Activated T-cell treated with anti-CD3 and anti-CD28 coated beads, Interleukin-2, amount 50 U/mL, for 48 hours (primary cell): ENCODE results near the gene TACR2.

Experiments
- DNase-seq, 2 experiments: peaks; one replicate each; pipeline ENCODE4 v3.0.0-alpha.2; 2020

The TACR2 gene

DNA sequence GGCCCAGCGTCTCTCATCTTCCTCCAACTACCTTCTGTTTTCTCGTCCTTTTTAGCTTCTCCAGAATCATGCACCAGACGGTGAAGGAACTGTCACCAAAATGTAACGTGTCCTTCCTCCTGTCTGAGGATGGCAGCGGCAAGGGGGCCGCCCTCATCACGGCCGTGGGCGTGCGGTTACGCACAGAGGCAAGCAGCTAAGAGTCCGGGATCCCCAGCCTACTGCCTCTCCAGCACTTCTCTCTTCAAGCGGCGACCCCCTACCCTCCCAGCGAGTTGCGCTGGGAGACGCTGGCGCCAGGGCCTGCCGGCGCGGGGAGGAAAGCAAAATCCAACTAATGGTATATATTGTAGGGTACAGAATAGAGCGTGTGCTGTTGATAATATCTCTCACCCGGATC is 15.8 kb downstream of the TACR2 start:
- DNase-seq, result no peak

GRCh38 chr10:69398466-69398865 is 18.3 kb downstream of the TACR2 start:
- DNase-seq, result no peak

GRCh38 chr10:69397972-69398371 is 18.7 kb downstream of the TACR2 start:
- no peak for DNase-seq

DNA sequence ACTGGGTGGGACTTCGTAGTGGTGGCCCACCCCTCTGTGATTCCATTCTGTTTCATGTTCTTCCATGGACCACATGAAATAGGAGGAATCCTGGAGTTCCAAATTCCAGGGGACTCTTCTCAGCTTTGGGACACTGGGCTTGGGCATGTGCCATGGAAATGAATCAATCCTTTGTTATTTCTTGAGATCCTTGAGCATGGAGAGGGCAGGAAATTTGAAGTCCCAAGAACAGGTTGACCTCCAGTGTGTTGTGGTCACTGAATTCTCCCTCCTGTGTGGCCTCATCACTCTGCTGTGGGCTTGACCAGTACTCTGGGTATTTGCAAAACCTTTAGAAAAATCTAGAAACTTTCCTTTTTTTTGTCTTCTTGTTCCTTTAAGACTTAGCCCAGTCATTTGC is 22.7 kb downstream of the TACR2 start:
- DNase-seq, result no peak

- DNase-seq, result peak; percentile 85
Observed at GRCh38 chr10:69392481-69393000, 24.2 kb downstream of the TACR2 start.

GRCh38 chr10:69391158-69391557 is 25.6 kb downstream of the TACR2 start:
- DNase-seq, result no peak

- no peak for DNase-seq
Observed at GRCh38 chr10:69389827-69390490, 26.8 kb downstream of the TACR2 start.

- DNase-seq, result no peak
Observed at GRCh38 chr10:69388488-69388887, 28.2 kb downstream of the TACR2 start.

GRCh38 chr10:69387500-69387899 is 29.2 kb downstream of the TACR2 start:
- no peak for DNase-seq

DNA sequence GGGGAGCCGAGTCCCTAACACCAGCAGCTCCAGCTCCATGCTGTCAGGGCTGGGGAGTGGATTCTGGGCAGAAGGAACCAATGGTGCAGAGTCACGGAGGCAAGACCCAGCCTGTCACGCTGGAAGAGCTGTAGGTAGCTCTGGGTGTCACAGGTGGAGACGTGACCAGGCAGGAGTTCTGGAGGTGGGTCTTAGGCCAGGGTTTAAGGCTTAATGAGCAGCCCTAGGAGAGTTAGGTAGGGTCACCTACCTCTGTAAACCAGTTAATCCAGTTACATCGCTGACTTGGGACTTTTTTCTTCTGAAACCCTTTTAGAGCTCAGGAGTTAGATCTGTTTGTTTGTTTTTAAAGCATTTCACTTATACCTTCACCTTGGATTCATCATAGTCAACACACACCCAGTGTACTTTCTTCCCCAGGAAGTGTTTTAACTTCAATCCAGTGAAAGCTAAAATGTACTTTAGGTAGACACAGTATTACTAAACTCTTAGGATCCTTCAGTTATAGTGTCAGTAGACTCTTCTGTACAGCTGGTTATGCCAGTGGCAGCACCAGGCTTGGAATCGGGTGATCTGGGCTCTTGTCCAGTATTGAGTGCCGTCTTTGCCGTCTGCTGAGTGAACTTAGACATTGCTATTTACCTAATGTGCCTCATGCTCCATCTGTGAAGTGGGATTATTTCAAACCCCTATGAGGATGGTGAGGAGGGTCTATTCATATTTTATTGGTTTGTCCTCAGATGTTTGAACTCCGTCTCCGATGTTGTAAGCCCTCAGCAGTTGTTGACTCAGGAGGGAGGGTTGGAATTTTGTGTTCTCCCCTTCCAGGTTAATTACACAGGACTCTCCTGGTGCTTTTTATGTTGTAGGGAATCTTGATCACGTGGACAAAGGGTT is 31.0 kb downstream of the TACR2 start:
- no peak for DNase-seq

- DNase-seq, result no peak
Observed at GRCh38 chr10:69384320-69384719, 32.4 kb downstream of the TACR2 start.

DNA sequence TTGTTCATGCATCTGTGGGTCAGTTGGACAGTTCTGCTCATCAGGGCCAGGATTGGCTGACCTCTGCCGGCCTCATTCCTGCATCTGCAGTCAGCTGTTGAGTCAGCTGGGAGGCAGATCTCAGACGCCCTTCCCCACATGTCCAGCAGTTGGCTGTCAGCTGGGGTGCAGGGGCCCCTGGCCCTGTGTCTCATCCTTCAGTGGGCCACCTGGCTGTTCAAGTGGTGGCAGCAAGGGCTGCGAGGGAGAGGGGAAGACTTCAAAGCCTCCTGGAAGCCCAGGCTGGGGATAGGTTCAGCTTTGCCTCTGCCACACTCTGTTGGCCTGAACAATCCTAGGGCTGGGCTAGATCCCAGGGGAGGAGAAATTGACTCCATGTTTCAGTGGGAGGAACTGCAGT is 33.2 kb downstream of the TACR2 start:
- no peak for DNase-seq

DNA sequence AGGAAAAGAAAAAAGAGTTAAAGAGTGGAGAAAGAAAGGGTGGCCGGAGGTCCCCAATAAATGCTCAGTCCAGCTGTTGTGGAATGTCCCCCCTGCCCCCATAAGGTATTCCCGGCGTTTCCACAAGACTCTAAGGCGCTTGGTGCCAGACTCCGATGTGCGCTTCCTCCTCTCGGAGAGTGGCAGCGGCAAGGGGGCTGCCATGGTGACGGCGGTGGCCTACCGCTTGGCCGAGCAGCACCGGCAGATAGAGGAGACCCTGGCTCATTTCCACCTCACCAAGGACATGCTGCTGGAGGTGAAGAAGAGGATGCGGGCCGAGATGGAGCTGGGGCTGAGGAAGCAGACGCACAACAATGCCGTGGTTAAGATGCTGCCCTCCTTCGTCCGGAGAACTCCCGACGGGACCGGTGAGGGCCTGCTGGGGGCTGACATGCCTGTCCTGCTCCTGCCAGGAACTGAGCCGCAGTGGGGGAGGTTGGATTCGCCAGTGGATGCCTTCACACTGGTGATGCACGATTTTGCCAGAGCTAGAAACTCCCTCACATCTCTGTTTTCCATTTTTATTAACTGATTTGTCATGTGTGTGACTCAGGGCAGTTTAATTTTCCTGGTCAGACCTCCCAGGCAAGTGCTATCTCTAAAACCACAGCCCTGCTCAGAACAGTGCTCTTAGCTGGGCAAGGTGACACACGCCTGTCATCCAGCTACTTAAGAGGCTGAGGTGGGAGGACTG is 34.2 kb downstream of the TACR2 start:
- DNase-seq, result no peak

- no peak for DNase-seq
Observed at GRCh38 chr10:69379800-69380199, 36.9 kb downstream of the TACR2 start.

GRCh38 chr10:69377933-69378332 is 38.8 kb downstream of the TACR2 start:
- DNase-seq, result no peak

DNA sequence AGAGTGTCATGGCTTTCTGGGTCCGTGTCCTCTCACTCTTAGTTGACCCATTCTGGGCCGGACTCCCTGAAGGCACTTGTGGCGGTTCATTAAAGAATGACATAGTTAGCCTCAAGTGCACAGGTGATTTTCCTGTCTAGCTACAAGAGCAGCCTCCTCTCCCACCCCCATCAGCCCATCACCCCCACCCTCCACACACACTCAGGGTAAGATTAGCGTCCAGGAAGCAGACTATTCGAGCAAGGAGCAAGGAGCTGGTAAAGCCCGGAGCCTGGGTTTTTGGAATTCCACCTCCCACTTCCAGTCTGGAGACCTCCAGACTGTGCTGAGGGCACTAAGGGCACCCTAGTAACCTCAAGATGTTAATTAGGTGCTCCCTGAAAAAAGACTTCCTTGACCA is 39.5 kb downstream of the TACR2 start:
- DNase-seq, result no peak

- no peak for DNase-seq
Observed at GRCh38 chr10:69376662-69377061, 40.1 kb downstream of the TACR2 start.

DNA sequence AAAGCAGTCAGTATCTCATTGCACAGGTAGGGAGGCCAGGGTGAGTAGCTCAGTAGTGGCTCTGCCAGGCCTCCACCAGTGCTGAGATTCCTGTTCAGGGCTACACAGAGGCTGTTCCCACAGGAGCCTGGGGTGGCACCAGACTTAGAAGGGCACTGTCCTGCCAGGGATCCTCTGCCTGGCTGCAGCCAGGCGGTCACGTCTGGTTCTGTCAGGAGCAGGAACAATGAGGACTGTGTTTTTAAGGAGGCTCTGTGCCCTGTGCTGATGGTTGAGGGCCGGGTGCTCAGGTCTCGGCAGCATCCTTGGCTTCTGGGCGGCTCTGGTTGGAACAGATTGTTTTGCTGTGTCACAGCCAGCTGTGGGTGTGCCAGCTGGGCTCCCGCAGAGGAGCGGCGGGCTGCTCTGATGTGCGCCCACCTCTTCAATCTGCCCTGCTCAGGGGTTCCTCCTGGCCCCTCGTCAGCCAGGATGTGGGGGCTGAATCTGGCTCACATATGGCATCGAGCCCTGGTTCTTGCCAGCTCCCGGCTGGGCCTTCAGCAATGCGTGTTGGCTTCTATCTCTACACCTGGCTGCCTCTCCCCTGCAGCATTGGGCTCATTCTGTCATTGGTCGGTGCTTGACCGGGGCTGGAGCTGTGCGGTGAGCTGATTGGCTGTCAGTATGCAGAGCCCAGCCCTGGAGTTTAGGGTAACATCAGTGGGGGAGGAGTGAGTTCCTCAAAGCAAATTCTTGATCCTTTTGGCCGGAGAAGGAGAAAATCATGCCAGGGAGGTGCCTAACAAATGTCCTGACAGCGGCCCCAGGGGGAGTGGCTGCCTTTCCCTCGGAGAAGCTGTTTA is 41.2 kb downstream of the TACR2 start:
- DNase-seq, result no peak

DNA sequence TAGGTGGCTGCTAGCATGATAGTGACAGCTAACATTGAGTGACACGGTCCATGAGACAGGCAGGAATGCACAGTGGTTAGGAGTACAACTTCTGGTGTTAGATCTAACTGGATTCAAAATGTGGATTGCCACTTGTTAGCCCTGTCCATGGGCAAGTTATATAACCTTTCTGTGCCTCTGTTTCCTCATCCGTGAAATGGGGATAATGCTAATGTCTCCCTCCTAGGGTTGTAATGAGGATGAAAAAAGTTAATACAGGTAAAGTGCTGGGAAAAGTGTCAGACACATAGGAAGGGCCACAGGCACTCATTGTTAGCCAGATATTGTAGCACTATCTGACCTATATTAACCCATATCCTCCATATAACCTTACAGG is 41.8 kb downstream of the TACR2 start:
- DNase-seq, result no peak

- DNase-seq, result no peak
Observed at GRCh38 chr10:69374242-69374641, 42.5 kb downstream of the TACR2 start.

GRCh38 chr10:69372126-69372980 is 44.4 kb downstream of the TACR2 start:
- no peak for DNase-seq

DNA sequence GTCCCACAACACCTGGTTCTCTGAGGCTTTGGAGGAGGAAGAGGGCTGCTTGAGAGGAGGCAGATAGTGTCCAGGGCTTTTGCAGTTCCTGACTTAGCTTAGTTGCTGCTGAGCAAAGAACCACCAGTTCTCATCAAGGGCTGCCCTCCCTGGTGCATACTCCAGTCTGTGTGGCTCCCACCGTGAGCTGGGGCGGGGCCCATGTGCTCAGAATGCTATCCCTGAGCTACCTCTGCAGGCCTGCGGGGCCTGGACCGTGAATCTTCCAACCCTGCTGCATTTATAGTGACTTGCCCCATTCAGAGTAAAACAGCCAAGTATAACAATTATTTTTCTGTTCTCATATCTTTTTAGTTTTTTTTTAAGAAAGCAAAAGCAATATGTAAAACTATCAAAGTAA is 49.2 kb downstream of the TACR2 start:
- no peak for DNase-seq
